CD4-positive, alpha-beta T cell treated with Interleukin-12 subunit alpha and Interleukin-12 subunit beta, for 1 hour (primary cell): ENCODE results near the gene EPS15.
"Not testable (repeated sequence)": the region's sequence is repeated elsewhere in the genome, so short reads cannot be mapped to it uniquely, and the experiment has no call there.

Experiments
- DNase-seq: peaks from one replicate; pipeline ENCODE4 v3.0.0-alpha.2; 2020

The EPS15 gene

DNA sequence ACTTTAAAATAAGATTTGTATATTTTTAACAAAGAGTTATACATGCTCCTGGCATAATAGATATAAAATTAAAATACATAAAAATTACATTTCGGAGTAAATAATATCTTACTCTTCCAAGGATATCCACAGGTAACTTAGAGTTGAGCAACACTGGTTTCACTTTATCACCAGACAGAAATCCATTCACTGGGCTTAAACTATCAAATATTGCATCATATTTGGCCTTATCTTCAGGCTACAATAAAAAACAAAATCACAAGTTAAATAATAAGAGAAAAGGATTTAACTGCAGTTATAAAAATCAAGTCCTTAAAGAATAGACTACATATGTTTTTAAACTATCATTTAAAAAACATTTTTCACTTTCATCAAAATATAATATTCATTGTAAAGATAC, 55.5 kb downstream of the EPS15 start:
- no peak for DNase-seq

DNA sequence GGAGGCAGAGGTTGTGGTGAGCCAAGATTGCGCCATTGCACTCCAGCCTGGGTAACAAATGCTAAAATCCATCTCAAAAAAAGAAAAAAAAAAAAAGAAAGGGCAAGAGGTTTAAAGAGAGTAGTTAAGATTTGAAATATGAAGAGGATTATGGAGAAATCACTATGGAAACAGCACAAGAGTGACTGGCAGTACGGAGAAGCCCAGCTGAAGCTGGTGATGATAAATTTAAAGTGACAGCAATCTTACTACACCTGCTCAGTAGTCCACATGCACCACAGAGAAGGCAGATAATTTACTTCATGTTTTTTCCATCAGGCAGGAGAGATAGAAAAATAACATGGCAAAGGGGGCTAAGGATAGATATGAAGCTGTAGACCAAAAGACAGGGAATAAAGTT, 56.8 kb downstream of the EPS15 start:
- DNase-seq = not testable (repeated sequence)

DNA sequence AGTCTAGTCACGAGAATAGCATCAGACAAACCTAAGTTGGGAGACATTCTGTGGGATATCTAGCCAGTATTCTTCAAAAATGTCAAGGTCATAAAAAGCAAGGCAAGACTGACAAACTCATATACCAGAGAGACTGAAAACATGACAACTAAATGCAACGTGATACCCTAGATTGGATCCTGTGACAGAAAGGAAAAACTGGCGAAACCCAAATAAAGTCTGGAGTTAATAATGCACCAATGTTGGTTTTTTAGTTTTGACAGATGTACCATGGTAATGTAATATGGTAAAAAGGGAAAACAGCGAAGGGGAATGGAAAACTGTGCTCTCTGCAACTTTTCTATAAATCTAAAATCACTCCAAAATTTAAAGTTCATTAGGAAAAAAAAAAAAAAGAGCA, 64.5 kb downstream of the EPS15 start:
- DNase-seq = no peak

DNA sequence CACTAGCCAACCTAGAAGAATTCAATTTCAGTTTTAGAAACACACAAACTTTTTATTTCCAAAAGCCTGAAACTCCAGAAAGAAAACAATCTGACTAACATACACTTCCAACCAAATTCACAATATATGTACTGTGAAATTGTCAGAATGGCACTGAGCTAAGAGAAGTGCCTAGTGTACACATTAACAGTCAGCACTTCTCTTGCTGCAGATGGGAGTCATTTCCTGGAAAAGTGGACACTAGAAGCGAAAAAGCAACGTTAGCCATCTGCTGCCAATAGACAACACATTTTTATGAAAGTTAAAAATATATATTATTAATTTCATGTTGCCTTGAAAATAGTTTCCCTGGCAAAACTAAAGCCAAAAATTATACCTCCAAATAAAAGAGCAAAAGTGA, 66.1 kb downstream of the EPS15 start:
- DNase-seq = no peak

DNA sequence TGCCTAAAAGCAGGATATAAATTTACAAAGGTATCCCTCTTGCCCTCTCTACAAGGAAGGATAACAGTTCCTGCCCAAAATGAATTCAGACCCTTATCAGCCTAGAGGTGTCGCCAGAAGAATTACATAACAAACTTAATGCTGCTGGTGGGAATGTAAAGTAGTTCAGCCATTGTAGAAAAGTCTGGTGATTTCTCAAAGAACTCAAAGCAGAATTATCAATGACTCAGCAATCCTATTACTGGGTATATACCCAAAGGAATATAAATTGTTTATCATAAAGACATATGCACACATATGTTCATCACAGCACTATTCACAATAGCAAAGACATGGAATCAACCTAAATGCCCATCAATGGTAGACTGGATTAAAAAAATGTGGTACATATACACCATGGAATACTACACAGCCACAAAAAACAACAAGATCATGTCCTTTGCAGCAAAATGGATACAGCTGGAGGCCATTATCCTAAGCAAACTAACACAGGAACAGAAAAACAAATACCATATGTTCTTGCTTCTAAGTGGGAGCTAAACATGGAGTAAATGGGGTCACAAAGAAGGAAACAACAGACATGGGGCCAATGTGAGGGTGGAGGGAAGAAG, 70.1 kb downstream of the EPS15 start:
- DNase-seq = not testable (repeated sequence)

DNA sequence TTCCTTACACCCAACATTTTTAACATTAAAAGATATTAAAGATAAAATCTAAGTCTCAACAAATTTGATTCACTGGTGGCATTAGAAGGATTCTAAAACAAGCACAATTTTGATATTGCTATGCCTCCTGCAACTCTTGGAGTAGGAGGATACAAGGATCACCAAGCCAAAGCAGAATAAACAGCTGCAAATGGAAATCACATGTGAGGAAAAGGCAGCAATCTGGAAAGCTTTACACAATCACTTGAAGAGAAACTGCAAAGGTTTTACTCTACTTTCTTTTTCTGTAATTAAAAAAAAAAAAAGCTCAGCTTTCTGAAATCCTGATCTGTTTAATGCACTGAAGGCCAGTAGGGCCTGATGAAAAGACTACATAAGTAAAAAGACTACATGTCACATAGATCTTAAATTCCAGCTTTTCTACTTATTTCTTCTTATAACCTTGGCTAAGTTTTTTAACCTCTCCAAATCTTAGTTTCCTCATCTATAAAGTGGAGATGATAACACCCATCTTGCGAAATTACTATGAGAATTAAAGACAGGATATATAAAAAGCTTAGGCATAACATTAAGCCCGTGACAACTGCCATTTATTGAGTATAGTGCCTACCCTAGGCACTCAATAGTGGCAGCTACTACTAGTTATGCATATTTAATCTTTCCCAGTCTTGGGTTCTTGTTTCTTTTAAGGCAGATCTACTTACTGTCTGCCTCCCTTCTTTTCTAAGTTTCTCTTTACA, 73.5 kb downstream of the EPS15 start:
- no peak for DNase-seq

DNA sequence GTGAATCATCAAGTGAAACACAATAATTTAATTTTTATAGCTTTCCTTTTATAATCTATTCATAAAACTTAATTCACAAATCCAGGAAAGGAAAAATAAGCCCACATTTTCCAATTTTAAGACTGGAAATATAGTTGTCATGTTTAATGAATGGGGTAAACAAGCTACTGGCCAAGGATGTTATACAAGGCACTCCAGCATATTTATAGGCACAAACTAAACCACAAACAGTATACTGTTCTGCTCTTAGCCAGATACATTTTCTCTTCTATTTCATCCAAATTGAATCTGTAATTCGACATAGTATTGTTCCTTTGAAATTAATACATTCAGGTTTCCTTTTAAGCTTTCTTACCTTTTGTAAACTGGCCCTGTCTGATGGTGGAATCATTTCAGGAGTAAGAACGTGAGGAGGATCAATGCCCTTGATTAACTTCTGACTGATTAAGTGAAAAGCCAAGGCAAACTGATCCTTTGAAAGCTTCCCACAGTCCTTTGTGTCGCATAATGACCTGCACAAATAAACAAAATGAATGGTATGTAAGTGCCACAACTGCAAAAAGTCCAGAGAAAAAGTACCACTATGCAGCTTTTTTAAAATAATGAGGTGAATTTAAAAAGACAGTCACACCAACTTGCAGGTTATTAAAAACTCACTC, 74.4 kb downstream of the EPS15 start:
- DNase-seq = no peak

DNA sequence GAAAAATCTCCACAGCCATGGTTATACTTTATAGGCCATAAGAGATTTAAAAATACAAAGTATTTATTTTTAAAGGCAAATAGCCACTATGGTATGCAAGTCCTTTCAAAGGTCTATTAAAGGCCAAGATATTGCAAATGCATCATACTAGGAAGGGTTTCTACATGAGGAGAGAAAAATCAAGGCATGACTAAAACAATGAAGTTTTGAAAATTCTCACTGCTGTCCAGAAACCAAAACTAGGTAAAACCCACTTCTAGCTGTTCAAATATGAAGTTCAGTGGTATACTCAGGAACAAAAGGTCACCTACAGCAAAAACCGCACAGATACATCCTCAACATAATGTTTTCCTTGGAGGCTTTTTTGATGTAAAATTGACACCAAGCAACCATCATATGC, 75.0 kb downstream of the EPS15 start:
- no peak for DNase-seq

DNA sequence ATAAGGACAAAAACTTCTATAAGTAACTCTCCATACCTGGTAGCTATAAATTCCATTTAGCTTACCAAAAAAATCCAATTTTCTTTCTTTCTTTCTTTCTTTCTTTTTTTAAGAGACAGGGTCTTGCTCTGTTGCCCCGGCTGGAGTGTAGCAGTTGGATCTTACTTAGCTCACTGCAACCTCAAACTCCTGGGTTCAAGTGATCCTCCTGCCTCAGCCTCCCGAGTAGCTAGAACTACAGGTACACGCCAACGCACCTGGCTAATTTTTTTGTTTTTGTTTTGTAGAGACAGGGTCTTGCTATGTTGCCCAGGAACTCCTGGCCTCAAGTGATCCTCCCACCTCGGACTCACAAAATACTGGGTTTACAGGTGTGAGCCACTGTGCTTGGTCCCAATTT, 75.5 kb downstream of the EPS15 start:
- no peak for DNase-seq

DNA sequence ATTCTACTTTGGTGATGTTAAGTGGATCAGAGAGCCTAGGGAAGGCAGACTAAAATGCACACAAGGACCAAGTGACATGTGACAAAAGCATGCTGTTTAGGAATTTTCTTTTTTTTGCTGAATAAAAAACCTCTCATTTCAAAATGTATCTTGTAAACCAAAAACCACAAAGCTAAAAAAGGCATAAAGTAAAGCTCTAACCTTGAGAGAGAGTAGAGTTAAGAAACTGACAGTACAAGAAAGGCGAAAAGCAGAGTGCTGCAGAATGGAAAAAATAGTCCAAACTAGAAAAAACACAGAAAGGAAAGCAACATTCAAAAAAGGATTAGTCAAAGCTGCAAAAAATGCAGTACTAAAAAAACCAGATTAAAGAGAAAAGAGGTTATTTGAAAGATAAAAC, 76.5 kb downstream of the EPS15 start:
- DNase-seq = no peak

DNA sequence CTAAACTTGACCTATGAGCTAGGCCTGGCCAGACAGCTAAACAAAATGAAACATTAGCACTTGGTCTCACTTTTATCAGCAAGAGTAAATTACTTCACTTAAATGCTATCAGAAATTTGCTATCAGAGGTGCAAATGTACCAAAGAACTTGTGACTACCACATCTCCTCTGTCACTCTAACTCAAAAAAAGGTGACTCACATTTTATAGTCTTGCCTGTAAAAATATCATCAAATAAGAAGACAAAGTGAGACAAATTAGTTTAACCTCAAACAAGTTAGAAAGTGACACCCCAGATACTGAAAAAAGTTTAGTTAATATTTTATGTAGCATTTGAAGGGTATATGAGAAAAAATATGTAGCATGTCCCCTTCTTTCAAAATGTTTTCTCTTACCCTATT, 76.9 kb downstream of the EPS15 start:
- peak; percentile 17 for DNase-seq

DNA sequence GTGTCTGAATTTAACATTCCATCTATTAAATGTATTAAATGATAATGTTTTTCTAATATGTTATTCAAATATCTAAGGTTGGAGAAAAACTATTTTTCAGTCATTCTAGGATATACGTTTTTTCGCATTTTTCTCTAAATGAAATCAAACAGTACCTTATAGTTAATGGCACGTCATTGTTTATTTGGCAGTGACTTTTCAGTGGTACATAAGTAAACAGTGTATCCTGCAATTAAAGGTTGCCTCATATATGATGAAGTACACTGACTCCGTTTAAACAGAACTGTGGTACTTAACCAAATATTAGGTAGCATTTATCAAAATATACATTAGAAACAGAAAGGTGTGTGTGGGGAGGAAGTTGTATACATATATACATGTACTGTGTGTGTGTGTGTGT, 79.2 kb downstream of the EPS15 start:
- no peak for DNase-seq

DNA sequence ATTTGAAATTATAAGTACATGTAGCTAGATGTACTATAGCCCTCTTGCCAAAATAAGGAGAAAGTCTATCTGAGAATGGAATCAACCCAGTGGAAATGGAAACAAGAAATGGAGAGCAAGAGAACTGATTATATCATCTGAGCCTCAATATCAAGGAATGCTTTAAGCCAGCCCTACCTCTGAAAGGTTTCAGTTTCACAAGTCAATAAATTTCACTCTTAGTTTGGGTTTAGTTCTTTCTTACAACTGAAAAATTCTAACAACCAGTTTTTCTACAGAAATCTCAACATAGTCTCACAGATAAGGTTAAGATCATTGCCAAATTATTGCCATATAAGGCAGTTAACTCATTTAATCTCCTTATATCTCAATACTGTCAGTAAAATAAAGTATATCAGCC, 80.0 kb downstream of the EPS15 start:
- no peak for DNase-seq

DNA sequence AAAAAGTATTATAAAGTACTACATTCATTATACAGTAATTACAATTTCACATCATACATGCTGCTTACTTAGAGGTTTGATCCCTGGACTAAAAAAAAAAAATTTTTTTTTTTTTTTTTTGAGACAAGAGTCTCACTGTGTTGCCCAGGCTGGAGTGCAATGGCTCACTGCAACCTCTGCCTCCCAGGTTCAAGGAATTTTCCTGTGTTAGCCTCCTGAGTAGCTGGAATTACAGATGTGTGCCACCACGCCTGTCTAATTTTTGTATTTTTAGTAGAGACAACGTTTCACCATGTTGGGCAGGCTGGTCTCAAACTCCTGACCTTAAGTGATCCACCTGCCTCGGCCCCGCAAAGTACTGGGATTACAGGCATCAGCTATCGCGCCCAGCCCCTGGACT, 81.7 kb downstream of the EPS15 start:
- not testable (repeated sequence) for DNase-seq

DNA sequence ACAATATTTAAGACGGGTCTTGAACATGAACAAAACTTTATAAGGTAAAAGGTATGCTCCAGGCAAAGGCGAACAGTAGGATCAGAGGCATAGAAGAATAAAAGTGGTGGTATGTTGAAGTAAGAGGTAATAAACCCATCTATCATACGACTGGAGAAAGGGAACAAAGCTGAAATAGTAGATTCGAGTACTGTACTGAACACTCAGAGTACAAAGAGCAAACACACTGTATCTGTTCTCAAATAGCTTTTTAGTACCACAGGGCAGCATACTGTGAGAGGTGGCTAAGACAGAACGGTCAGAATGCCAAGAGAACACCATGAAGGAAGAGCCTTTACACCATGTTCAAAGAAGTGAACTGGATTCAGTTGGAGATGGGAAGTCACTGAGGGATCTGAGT, 83.2 kb downstream of the EPS15 start:
- no peak for DNase-seq

DNA sequence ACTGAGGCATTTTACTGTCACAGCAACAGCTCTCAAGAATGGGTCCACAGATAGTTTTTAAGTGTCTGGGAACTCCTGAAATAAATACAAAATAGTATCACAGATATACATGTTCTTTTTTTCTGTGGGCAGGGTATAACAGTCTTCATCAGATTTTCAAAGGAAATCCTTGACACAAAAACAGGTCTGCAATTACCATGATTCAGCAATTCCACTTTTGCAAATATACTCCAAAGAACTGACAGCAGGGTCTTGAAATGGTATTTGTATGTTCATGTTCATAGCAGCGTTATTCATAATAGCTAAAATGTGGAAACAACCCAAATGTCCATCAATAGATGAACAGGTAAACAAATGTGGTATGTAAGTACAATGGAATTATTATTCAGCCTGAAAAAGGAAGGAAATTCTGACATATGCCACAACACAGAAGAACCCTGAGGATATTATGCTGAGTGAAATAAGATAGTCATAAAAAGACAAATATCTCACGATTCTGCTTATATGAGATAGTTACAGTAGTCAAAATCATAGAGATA, 85.0 kb downstream of the EPS15 start:
- DNase-seq = no peak

DNA sequence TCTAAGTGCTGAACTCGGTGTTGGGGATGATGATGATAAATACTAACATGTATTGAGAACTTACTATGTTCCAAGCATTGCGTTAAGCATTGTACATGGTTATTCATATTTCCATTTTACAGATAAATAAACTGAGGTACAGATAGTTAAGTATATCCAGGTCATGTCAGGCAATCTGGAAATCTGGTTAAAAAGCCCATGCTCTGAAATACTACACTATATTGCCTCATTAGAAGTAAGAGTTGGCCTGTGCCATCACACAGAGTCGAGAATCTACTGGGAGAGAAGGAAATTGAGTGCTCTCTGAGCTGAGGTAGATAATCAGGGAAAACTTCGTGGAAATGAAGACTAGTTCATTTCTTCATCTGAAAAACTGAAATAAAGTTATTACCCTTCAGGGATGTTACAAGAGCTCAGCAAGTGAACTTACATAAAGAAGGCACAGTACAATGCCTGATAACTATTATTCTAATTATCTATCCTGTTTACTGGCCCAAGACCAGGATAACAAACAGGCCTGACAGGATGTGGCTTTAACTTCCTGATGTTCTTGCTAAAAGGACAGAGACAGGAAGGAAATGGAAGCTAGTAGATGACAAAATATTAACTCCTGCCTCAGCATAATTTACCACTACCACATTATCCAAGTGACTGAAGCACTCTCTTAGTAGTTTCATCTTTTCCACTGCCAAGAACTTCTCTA, 85.6 kb downstream of the EPS15 start:
- DNase-seq = peak; percentile 32

DNA sequence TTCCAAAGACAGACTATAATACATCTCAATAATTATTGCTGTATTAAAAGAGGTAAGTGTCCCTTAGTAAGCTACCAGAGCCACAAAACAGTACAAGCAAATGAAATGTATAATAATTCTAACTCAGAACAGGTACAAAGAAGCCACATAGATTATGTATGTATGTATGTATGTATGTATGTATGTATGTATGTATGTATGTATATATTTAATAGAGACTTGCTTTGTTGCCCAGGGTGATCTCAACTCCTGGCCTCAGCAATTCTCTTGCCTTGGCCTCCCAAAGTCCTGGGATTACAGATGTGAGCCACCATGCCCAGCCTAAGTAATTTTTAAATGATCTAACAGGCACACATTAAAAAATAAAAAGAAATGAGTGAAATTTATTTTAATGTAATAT, 86.9 kb downstream of the EPS15 start:
- no peak for DNase-seq

DNA sequence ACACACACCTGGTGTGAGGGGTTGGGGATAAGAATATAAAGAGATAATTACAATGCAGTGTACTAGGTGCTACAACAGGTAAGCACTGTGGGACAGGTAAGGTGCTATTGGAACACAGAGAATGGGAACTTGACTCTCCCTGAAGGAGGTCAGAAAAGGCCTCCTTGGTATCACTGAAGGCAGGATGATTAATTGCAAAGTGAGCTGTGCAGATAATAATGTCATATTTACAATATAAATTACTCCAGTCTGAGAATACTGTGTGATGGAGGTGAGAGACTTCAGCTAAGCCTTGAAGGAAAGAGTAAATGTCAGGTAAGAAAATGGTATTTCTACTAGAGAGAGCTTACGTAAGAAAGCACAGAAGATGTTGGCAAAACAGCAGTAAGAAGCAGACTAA, 91.6 kb downstream of the EPS15 start:
- DNase-seq = no peak

DNA sequence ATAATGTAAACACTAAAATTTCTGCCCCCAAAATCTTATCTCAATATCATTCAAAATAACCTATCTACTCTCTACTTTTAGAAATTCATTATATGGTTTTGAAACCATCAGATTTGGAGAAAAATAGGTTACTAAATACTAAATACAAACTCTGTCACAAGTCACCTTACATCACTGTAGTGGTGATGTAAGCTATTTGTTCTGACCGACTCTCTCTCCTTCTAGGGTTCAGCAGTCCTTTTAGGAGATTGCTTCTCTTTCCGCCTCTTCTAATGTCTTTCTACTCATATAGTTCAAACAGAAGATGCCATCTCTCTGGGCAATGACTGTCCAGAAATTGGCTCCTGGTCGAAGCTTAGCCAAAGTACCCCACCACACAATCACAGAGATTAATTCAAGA, 93.1 kb downstream of the EPS15 start:
- no peak for DNase-seq

DNA sequence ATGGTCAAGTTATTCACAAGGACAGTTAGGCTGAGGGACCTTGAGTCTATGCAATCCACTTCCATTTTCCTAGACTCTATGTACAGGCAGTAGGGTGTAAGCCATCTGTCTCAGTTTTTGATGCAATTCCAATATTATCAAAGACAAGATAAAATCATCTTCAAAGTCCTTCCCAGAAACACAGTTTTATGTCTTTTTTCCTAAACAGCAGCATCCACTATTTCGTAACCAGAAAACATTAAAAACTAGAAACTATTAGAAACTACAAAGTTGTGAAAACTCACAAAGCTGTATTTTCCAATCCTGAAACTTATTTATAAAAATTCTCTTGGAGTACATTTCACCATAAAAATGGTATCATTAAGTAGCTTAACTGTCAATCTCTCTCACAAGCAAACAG, 93.8 kb downstream of the EPS15 start:
- no peak for DNase-seq

DNA sequence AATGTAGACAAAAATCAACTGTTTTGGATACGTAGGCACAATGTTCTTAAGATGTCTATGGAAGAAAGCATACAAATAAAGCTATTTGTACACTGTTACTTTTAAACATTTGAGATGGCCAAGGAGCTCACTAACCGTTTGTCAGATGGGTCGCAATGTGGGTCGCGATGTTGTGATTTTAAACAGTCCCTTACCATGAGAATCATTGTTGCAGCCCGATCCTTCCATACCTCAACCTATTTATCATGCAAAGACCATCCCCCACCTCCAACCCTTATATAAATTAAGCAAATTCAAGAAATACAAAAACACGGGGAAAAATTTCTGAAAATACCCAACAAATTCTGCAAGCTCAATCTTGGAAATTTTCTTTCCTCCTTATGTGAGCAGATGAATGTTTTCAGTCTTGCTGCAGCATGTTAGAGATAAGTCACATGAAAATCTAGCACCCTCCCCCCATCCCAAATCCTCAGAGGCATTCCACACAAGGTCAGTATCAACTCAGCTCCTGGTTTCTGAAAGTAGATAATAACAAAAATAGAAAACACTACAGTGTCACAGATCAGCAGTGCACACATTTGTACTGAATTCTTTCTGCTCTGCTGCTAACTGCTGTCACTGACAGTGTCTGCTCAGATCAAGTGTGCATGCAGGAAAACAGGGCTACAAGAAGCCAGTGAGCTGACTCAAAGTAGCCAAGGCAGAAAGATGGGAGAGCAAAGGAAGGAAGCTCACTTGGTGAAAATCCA, 95.8 kb downstream of the EPS15 start:
- DNase-seq = no peak
